ENCODE measurements around the gene KDM5C.

The KDM5C gene

DNA sequence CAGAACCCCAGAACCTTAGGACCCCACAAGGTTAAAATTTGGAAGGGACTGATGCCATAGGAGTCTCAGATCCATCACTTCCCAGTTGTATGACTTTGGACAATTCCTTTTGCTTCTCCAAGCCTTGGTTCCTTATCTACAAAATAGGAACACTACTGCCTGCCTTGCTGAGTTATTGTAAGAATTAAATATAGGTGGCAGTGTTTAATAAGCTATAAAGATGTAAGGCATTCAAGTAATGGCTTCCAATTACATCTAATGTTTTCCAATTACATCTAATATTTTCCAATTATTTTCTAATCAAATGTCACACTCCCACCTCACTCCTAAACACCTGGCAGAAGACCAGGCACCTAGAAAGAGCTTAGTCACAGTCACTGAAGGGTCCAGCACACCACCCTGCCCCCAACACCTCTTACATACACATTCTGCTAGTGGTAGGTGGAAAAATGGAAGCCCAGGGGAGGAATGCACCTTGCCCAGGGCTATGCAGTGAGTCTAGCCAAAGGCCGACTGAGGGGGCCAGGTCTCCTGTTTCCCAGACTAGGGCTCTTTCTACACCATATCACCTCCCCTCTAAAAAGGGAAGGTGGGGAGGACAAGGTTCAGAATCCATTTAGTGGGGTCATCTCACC lies 24.5 kb upstream of the KDM5C start:
- no peak for DNase-seq

- DNase-seq, result no peak
Measured at GRCh38 chrX:53247928-53248327, 22.9 kb upstream of the KDM5C start.

DNA sequence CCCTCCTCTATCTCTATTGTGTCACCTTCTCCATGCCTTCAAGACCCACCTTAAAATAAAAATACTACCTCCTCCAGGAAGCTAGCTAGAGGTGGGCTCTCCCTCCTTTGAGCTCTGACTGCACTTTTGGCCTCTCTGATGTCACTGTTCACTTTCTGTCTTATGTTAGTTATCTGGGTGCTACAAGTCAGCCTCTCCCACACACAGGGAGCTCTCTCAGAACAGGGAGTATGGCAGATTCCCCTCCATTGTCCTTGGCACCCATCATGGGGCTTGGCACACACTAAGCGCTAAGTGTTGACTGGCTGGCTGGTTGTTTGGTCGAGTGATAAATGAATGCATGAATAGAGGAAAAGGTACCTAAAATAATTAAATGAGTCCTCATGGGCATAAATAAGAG lies 21.2 kb upstream of the KDM5C start:
- no peak for DNase-seq

DNA sequence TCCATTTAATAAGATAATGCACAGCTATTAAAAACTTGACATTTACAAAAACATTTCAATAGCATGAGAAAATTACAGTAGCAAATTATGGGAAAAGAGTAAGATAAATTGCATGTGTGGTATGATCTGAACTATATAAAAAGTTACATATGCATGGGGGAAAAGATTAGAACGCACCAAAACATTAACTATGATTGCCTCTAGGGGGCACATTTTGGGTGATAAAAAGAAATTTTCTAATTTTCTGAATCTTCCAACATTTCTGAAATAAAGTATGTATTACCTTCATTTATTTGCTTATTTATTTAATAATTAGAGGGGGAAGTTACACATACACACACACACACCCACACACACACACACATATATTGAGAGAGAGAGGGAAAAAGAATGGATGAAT lies 19.6 kb upstream of the KDM5C start:
- no peak for DNase-seq

- DNase-seq, result no peak
Measured at GRCh38 chrX:53242310-53242709, 17.3 kb upstream of the KDM5C start.

DNA sequence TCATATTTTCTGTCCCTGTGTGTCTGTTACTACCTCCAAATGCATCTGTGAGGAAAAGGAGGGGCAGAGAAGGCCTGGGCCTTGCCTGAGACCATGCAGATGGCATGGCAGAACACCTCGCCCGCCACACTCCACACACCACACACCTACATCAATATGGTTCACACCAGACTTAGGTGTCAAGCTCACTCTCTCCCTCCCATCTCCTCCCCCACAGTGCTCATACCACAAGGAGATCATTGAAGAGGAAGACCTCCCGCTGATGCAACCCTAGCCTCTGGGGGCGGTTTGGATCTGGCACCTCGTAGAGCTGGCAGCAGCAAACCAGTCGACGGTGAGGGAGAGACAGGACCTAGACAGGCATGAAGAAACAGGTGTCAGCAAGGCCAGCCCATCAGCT lies 16.6 kb upstream of the KDM5C start:
- no peak for DNase-seq

GRCh38 chrX:53239474-53239873 lies 14.5 kb upstream of the KDM5C start:
- no peak for DNase-seq

DNA sequence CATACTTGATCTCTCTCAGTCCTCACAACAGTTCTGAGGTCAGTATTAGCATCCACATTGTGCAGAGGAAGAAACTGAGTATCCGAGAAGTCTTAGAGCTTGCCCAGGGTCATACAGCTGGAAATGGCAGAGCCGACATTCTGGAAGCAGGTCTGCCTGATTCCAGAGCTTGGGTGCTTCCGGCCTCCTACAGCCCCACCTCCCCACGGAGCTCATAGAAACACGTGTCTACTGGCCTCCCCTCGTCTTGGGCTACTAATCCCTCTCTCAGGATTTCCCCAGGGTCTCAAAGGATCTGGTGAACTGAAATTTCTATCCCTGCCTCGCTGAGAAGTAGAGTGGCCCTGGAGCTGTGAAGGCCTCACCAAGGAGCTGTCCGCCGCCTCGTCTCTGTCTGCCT lies 12.0 kb upstream of the KDM5C start:
- no peak for DNase-seq

- no peak for DNase-seq
Measured at GRCh38 chrX:53236025-53236679, 11.1 kb upstream of the KDM5C start.

DNA sequence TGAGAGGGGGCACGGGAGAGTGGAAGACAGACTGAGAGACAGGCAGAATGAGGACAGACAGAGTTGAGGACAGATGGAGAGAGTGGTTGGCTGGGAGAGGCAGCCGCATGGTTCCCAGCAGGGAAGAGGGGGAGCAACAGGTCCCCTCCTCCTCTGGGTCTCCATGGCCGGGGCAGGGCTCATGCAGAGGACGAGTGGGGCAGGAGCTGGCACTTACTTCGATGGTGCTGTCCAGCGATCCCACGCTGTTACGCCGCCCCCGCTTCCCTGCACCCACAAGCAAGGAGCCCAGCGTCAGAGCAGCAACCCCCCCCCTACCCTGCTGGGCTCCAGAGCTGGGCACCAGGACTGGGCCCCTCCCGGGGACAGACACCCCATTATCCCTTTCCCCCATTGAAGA lies 10.6 kb upstream of the KDM5C start:
- DNase-seq, result no peak

GRCh38 chrX:53234484-53234883 lies 9.5 kb upstream of the KDM5C start:
- DNase-seq, result no peak

GRCh38 chrX:53233536-53233935 lies 8.5 kb upstream of the KDM5C start:
- no peak for DNase-seq

DNA sequence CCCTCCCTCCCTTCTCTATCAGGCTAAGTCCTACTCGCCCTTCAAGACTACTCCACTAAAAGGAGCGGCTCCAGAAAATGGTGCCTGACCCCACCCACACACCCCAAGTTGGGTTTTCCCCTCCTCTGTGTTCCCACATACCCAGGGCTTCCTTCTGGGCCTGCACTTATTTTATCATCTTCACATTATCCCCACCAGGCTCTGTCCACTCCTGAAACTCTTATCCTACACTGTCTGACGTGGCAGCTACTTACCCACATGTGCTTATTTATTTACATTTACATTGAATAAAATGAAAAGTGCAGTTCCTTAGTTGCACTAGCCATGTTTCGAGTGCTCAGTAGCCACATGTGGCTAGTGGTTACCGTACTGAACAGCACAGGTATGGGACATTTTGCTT lies 5.1 kb upstream of the KDM5C start:
- no peak for DNase-seq

- DNase-seq, result no peak
Measured at GRCh38 chrX:53227224-53227765, 2.3 kb upstream of the KDM5C start.

DNA sequence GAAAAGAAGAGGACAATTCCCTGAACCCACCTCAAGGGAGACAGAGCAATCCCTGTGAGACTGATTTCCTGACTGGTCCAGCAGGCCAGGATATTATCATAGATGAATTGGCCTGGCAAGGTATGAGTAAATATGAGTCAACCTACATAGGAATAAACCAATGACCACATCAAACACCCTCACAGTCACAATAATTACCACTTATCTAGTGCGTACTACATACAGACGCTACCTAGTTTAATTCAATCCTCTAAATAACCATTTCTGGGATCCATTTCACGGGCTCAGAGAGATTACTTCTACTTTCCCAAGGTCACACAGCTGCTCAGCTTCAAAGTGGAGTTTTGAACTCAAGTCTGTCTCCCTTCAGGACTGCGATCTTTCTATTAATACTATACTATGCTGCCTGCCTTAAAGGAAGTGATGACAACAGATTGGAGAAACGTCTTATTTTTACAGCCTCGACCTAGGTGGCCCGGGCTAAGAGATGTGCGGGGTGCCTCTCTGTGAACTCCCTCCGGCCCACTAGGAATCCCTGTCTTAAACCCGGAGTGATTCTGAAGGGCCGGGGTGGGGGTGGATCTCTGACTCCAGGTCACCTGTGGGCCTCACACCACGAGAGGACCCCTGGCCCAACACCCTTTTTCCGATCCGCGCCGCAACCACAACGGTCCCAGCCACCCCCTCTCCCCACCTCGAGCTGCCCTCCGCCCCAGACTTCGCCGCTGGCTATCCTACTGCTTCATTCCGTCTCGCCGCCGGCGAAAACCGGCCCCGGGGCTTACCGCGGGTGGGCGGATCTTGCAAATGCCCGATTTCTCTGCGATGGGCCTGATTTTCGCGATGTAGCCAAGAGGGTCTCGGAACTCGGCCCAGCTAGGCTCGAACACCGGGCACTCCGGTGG lies 800 bp downstream of the KDM5C start:
- DNase-seq, result no peak

- no peak for DNase-seq
Measured at GRCh38 chrX:53223068-53223693, 1.8 kb downstream of the KDM5C start.

- DNase-seq, result no peak
Measured at GRCh38 chrX:53211391-53211978, 13.5 kb downstream of the KDM5C start.

GRCh38 chrX:53196678-53197077 lies 28.3 kb downstream of the KDM5C start:
- no peak for DNase-seq

DNA sequence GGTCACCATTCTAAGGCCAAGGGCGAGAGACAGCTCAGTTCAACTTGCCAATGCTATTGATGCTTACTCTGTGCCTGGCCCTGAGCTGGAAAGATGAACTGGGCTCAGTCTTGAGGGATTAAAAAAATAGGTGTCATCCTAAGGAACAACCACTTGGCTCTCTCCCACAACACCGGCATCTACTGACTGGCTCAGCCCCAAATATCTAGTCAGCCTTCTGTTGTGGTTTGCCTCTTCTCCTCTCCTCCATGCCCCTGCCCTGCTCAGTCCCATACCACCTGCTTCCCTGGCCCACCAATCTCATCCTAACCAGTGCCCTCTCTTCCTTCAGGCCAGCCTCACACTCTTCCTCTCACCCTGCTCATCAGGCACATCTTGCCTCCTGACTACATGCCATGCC lies 29.6 kb downstream of the KDM5C start:
- DNase-seq, result no peak

DNA sequence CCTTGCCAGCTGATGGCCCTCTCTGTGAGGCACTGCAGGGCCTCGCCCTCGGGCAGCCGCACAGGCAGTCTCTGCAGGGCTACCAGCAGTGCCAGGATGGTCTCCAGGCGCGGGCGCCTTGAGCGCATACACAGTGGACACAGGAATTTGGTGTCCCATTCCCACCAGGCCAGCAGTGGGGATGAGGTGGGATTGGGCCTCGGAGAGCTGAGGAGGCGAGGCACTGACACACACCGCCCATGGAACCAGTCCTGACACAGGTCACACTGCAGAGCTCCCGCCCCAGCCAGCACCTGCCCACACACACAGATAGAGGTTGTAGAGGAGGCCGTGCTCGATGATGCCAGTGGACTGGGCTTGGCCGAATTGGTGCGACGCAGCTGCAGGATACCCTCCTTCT lies 30.7 kb downstream of the KDM5C start:
- no peak for DNase-seq

DNA sequence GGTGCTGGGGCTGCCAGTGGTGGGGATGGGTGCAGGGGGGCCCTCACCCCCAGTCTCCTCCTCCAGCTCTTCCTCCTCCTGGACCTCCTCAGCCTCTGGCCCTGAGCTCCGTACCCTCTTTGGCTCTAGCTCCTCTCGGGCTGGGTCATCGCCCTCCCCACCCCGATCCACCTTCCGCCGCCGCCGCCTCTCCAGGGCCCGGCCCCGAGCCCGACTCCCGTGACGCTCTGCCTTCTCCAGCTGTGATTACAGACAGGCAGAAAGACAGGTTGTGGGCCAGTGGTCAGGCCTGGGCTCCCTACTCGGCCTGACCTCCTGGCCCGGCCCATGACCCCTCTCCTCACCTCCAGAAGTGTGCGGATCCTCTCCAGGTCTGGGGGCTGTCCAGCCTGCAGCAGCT lies 31.9 kb downstream of the KDM5C start:
- no peak for DNase-seq

GRCh38 chrX:53190363-53190960 lies 34.5 kb downstream of the KDM5C start:
- no peak for DNase-seq
